GM13977 (cell line): ENCODE results near the gene EPHA1.

ENCODE experiments used
- DNase-seq: peaks from one replicate; pipeline ENCODE4 v3.0.0; 2012; ENCODE audit warnings: low spot score
- CTCF ChIP-seq: IDR thresholded peaks from 2 replicates; pipeline ENCODE4 v1.5.1; 2012; ENCODE audit warnings: mild to moderate bottlenecking, control low read depth; ENCODE audit not compliant: insufficient read depth; ENCODE audit errors: extremely low read depth, missing control alignments
- in situ Hi-C: fragments of 300-500 bp; cut with MboI; formaldehyde crosslinking; loops from one replicate; pipeline ENCODE4 v1.12.0; 2022; ENCODE audit warnings: low sequenced_read_pairs, low pct_unique_long_range_greater_than_20kb, mixed read lengths, inconsistent platforms; ENCODE audit not compliant: unreplicated experiment

Gene EPHA1

GRCh38 chr7:143341842-143342241, 66.8 kb downstream of the EPHA1 start:
- no peak for DNase-seq
- TF ChIP-seq CTCF = no peak
- in situ Hi-C loops = no loop called here
